ENCODE data around the gene C19orf81. TPM values are rescaled to one million over a fixed set of nuclear protein-coding genes. Genes with fewer than 3 reads are reported as not detected.

Gene C19orf81
- total RNA-seq, 1 donor from 2014 or later = 2.1 TPM

- intact Hi-C loops (cut with DNase I) = no loop called here
- no peak for DNase-seq (ENCODE audit: low spot score)
Observed at GRCh38 chr19:50669302-50670101, 20.3 kb downstream of the C19orf81 start.

GRCh38 chr19:50670102-50670380 is 20.8 kb downstream of the C19orf81 start:
- intact Hi-C loops (cut with DNase I) = no loop called here
- no peak for DNase-seq (ENCODE audit: low spot score)

- DNase-seq (ENCODE audit: low spot score) = no peak
- intact Hi-C loops (cut with DNase I) = no loop called here
Observed at GRCh38 chr19:50673118-50673517, 23.9 kb downstream of the C19orf81 start.

- DNase-seq (ENCODE audit: low spot score) = no peak
- intact Hi-C loops (cut with DNase I) = no loop called here
Observed at GRCh38 chr19:50676625-50677197, 27.5 kb downstream of the C19orf81 start.

- intact Hi-C loops (cut with DNase I) = no loop called here
- no peak for DNase-seq (ENCODE audit: low spot score)
Observed at GRCh38 chr19:50677636-50678035, 28.4 kb downstream of the C19orf81 start.

GRCh38 chr19:50678323-50678722 is 29.1 kb downstream of the C19orf81 start:
- no peak for DNase-seq (ENCODE audit: low spot score)
- intact Hi-C loops (cut with DNase I) = no loop called here

- intact Hi-C loops (cut with DNase I) = no loop called here
- peak; percentile 83 for DNase-seq (ENCODE audit: low spot score)
Observed at GRCh38 chr19:50679177-50680125, 30.2 kb downstream of the C19orf81 start.

- DNase-seq (ENCODE audit: low spot score) = no peak
- intact Hi-C loops (cut with DNase I) = no loop called here
Observed at GRCh38 chr19:50686310-50687032, 37.2 kb downstream of the C19orf81 start.

GRCh38 chr19:50688766-50689165 is 39.5 kb downstream of the C19orf81 start:
- DNase-seq (ENCODE audit: low spot score) = no peak
- intact Hi-C loops (cut with DNase I) = no loop called here

- DNase-seq (ENCODE audit: low spot score) = no peak
- intact Hi-C loops (cut with DNase I) = no loop called here
Observed at GRCh38 chr19:50690439-50690838, 41.2 kb downstream of the C19orf81 start.

- DNase-seq (ENCODE audit: low spot score) = no peak
- intact Hi-C loops (cut with DNase I) = no loop called here
Observed at GRCh38 chr19:50693064-50693975, 44.1 kb downstream of the C19orf81 start.

GRCh38 chr19:50694815-50695145 is 45.5 kb downstream of the C19orf81 start:
- intact Hi-C loops (cut with DNase I) = no loop called here
- DNase-seq (ENCODE audit: low spot score) = no peak

GRCh38 chr19:50695251-50696093 is 46.2 kb downstream of the C19orf81 start:
- no peak for DNase-seq (ENCODE audit: low spot score)
- intact Hi-C loops (cut with DNase I) = no loop called here

- no peak for DNase-seq (ENCODE audit: low spot score)
- intact Hi-C loops (cut with DNase I) = no loop called here
Observed at GRCh38 chr19:50696094-50696483, 46.8 kb downstream of the C19orf81 start.

GRCh38 chr19:50697414-50698124 is 48.3 kb downstream of the C19orf81 start:
- intact Hi-C loops (cut with DNase I) = no loop called here

GRCh38 chr19:50701367-50701985 is 52.2 kb downstream of the C19orf81 start:
- intact Hi-C loops (cut with DNase I) = no loop called here
- DNase-seq (ENCODE audit: low spot score) = no peak

More at GRCh38 chr19:50697414-50698124, 48.3 kb downstream of the C19orf81 start:
- DNase-seq (ENCODE audit: low spot score) = no peak

All from cardiac septum (tissue), 1 donor.